IMR-90 (cell line): Measurements from ENCODE around the gene GPC2. TPM values are rescaled to one million over a fixed set of nuclear protein-coding genes. Genes with fewer than 3 reads are reported as not detected.

Experiments used
- ATAC-seq: fragments of 200-7000 bp; cut with Tn5 transposase; 2 replicates; pipeline ENCODE4 v1.9.1; 2020; ENCODE audit warnings: low read depth, mild to moderate bottlenecking, moderate library complexity
- BruUV-seq: library from RNA; stranded (reverse); fragments of 400-500 nt; replicated peaks from 2 replicates; lab custom pipeline; 2021; lab: Mats Ljungman, UMichigan
- CTCF ChIA-PET: fragments of 300-600 bp; formaldehyde crosslinking; extraction: SDS; loops from one replicate; lab custom pipeline; 2021; ENCODE audit warnings: antibody characterized with exemption; lab: Yijun Ruan, JAX
- POLR2A ChIA-PET: fragments of 300-600 bp; sonication (Branson Sonifier 250); formaldehyde crosslinking; loops from one replicate; lab custom pipeline; 2022; ENCODE audit warnings: antibody characterized with exemption; ENCODE audit not compliant: unreplicated experiment; lab: Charles Lee
- DNase-seq: peaks from one replicate; pipeline ENCODE4 v3.0.0; 2013
- H2AFZ ChIP-seq: replicated peaks from 2 replicates; pipeline ENCODE3; 2013; ENCODE audit warnings: low read length, mild to moderate bottlenecking; ENCODE audit not compliant: poor library complexity
- H2AK5ac ChIP-seq: 2 replicates; pipeline ENCODE4 v1.6.1; 2013; ENCODE audit warnings: low read depth, low read length, inconsistent platforms
- H2AK9ac ChIP-seq: replicated peaks from 2 replicates; pipeline ENCODE3; 2013; ENCODE audit warnings: mild to moderate bottlenecking, low read depth, low read length, moderate library complexity; ENCODE audit not compliant: poor library complexity
- H2BK120ac ChIP-seq: 2 replicates; pipeline ENCODE4 v1.6.1; 2013; ENCODE audit warnings: low read depth, low read length, inconsistent platforms
- H2BK15ac ChIP-seq: 3 replicates; pipeline ENCODE4 v1.6.1; 2013; ENCODE audit warnings: low read depth, low read length, inconsistent platforms
- H2BK20ac ChIP-seq: 2 replicates; pipeline ENCODE4 v1.6.1; 2013; ENCODE audit warnings: low read depth, mild to moderate bottlenecking, inconsistent platforms, low read length, moderate library complexity
- H2BK5ac ChIP-seq: 2 replicates; pipeline ENCODE4 v1.6.1; 2013; ENCODE audit warnings: mild to moderate bottlenecking, low read depth, low read length, inconsistent platforms; ENCODE audit not compliant: poor library complexity, severe bottlenecking
- H3K14ac ChIP-seq: replicated peaks from 2 replicates; pipeline ENCODE4 v1.6.1; 2013; ENCODE audit warnings: low read depth, low read length, inconsistent platforms
- H3K18ac ChIP-seq: 2 replicates; pipeline ENCODE4 v1.6.1; 2013; ENCODE audit warnings: low read depth, low read length, control low read depth
- H3K23ac ChIP-seq: 2 replicates; pipeline ENCODE4 v1.6.1; 2013; ENCODE audit warnings: low read depth, low read length, inconsistent platforms
- H3K27ac ChIP-seq: 2 replicates; pipeline ENCODE4 v1.5.1; 2013; ENCODE audit warnings: mild to moderate bottlenecking, control low read depth, low read length; ENCODE audit not compliant: insufficient read depth
- H3K27me3 ChIP-seq: 2 replicates; pipeline ENCODE4 v1.6.1; 2013; ENCODE audit warnings: low read length; ENCODE audit not compliant: control insufficient read depth, insufficient read depth
- H3K36me3 ChIP-seq: 2 replicates; pipeline ENCODE4 v1.6.1; 2013; ENCODE audit warnings: low read length, mixed read lengths; ENCODE audit not compliant: control insufficient read depth, insufficient read depth
- H3K4ac ChIP-seq: 2 replicates; pipeline ENCODE4 v1.6.1; 2013; ENCODE audit warnings: low read depth, low read length, inconsistent platforms
- H3K4me1 ChIP-seq: 2 replicates; pipeline ENCODE4 v1.6.1; 2013; ENCODE audit warnings: low read length, mixed read lengths; ENCODE audit not compliant: control insufficient read depth, insufficient read depth
- H3K4me2 ChIP-seq: 2 replicates; pipeline ENCODE4 v1.6.1; 2013; ENCODE audit warnings: low read depth, mild to moderate bottlenecking, control low read depth, low read length, moderate library complexity
- H3K4me3 ChIP-seq: 2 replicates; pipeline ENCODE4 v1.5.1; 2013; ENCODE audit warnings: low read depth, mild to moderate bottlenecking, control low read depth, low read length, moderate library complexity; ENCODE audit not compliant: insufficient read depth
- H3K56ac ChIP-seq: 2 replicates; pipeline ENCODE4 v1.6.1; 2013; ENCODE audit warnings: low read length, inconsistent platforms; ENCODE audit not compliant: insufficient read depth; ENCODE audit errors: extremely low read depth
- H3K79me1 ChIP-seq, 2 experiments: 2 replicates each; pipeline ENCODE4 v1.6.1; 2013; ENCODE audit warnings: low read length in 2 of 2, inconsistent platforms in 1 of 2, low read depth in 1 of 2
- H3K9ac ChIP-seq: 2 replicates; pipeline ENCODE4 v1.6.1; 2013; ENCODE audit warnings: low read depth, low read length, control low read depth
- H3K9me1 ChIP-seq: 2 replicates; pipeline ENCODE4 v1.6.1; 2013; ENCODE audit warnings: low read length, inconsistent platforms; ENCODE audit not compliant: insufficient read depth
- H3K9me3 ChIP-seq: 2 replicates; pipeline ENCODE4 v1.6.1; 2013; ENCODE audit warnings: low read length; ENCODE audit not compliant: control insufficient read depth, insufficient read depth
- H4K20me1 ChIP-seq: 2 replicates; pipeline ENCODE4 v1.6.1; 2013; ENCODE audit warnings: low read length, inconsistent platforms; ENCODE audit not compliant: insufficient read depth
- H4K5ac ChIP-seq: 2 replicates; pipeline ENCODE4 v1.6.1; 2013; ENCODE audit warnings: mild to moderate bottlenecking, low read depth, low read length, control low read depth
- H4K8ac ChIP-seq, 2 experiments: 2 replicates each; pipeline ENCODE4 v1.6.1; 2013; ENCODE audit warnings: low read depth in 2 of 2, low read length in 2 of 2, control low read depth in 1 of 2, inconsistent platforms in 1 of 2
- H4K91ac ChIP-seq: 2 replicates; pipeline ENCODE4 v1.6.1; 2013; ENCODE audit warnings: low read depth, low read length, inconsistent platforms; ENCODE audit not compliant: insufficient read depth
- BHLHE40 ChIP-seq: fragments of 150-350 bp; IDR thresholded peaks from 2 replicates; pipeline ENCODE4 v1.6.1; 2016; ENCODE audit warnings: mild to moderate bottlenecking, low read depth, low read length
- CEBPB ChIP-seq: IDR thresholded peaks from 2 replicates; pipeline ENCODE4 v1.6.1; 2012; ENCODE audit warnings: low read depth, low read length, improper control_type of control experiment
- CHD1 ChIP-seq: IDR thresholded peaks from 2 replicates; pipeline ENCODE4 v1.6.1; 2012; ENCODE audit warnings: low read depth, low read length, improper control_type of control experiment
- FOS ChIP-seq: fragments of 150-350 bp; IDR thresholded peaks from 2 replicates; pipeline ENCODE4 v1.6.1; 2016; ENCODE audit warnings: low read depth, low read length
- MAFK ChIP-seq: IDR thresholded peaks from 2 replicates; pipeline ENCODE4 v1.6.1; 2012; ENCODE audit warnings: low read depth, low read length, improper control_type of control experiment
- MAZ ChIP-seq: IDR thresholded peaks from 2 replicates; pipeline ENCODE4 v1.6.1; 2012; ENCODE audit warnings: low read depth, mild to moderate bottlenecking, low read length, improper control_type of control experiment, moderate library complexity, borderline replicate concordance
- MXI1 ChIP-seq: IDR thresholded peaks from 2 replicates; pipeline ENCODE4 v1.6.1; 2012; ENCODE audit warnings: low read depth, mild to moderate bottlenecking, low read length, moderate library complexity, borderline replicate concordance
- POLR2A ChIP-seq: IDR thresholded peaks from 2 replicates; pipeline ENCODE4 v1.6.1; 2012; ENCODE audit warnings: mild to moderate bottlenecking, low read depth, low read length
- RAD21 ChIP-seq: IDR thresholded peaks from 2 replicates; pipeline ENCODE4 v1.6.1; 2012; ENCODE audit warnings: low read length, improper control_type of control experiment
- RCOR1 ChIP-seq: IDR thresholded peaks from 2 replicates; pipeline ENCODE4 v1.6.1; 2012; ENCODE audit warnings: mild to moderate bottlenecking, low read length, improper control_type of control experiment; ENCODE audit not compliant: insufficient replicate concordance
- RFX5 ChIP-seq: IDR thresholded peaks from 2 replicates; pipeline ENCODE4 v1.8.0; 2012; ENCODE audit warnings: low read depth, mild to moderate bottlenecking, low read length, moderate library complexity
- SMC3 ChIP-seq: fragments of 150-350 bp; IDR thresholded peaks from 2 replicates; pipeline ENCODE4 v1.6.1; 2016; ENCODE audit warnings: low read depth, mild to moderate bottlenecking, antibody characterized with exemption, low read length, moderate library complexity
- WGBS, 2 experiments: methylation state at CpG; one replicate each; pipeline versions ENCODE4 v1.1.5 to v1.1.7; 2013; ENCODE audit warnings: missing lambda C conversion rate in 2 of 2; ENCODE audit not compliant: insufficient read length in 1 of 2; ENCODE audit errors: extremely low coverage in 2 of 2; 5-methylcytosine and 5-hydroxymethylcytosine counted together
- dilution Hi-C: fragments of 300-500 bp; cut with HindIII; formaldehyde crosslinking; loops from one replicate; pipeline ENCODE4 v1.14.3; 2018; ENCODE audit warnings: low sequenced_read_pairs; ENCODE audit not compliant: unreplicated experiment
- in situ Hi-C: fragments of 300-500 bp; cut with MboI; formaldehyde crosslinking; loops from 3 replicates; pipeline ENCODE4 v1.14.3; 2019; ENCODE audit warnings: low sequenced_read_pairs, inconsistent platforms, mixed read lengths
- intact Hi-C: fragments of 100-400 bp; cut with micrococcal nuclease; formaldehyde crosslinking; loops from 2 replicates; pipeline ENCODE4 v1.10.0; 2022
- polyA plus RNA-seq, 3 experiments: library from polyadenylated mRNA; depleted of rRNA; stranded (reverse); fragments of >200 nt; gene quantifications; 2 replicates each; pipeline ENCODE4 v1.2.3, GENCODE V29; 2012; ENCODE audit warnings: low replicate concordance in 1 of 3
- total RNA-seq: library from RNA; depleted of rRNA; stranded (reverse); fragments of >200 nt; gene quantifications from 2 replicates; pipeline ENCODE4 v1.2.3, GENCODE V29; 2012
- TF ChIP-seq, protein P1 (sequence below): fragments of 150-350 bp; IDR thresholded peaks from 2 replicates; pipeline ENCODE4 v1.6.1; 2017; ENCODE audit warnings: mild to moderate bottlenecking, antibody characterized with exemption, low read length, low read depth
- TF ChIP-seq, protein P2 (sequence below): fragments of 150-350 bp; IDR thresholded peaks from 2 replicates; pipeline ENCODE4 v1.6.1; 2016; ENCODE audit warnings: low read depth, mild to moderate bottlenecking, low read length, moderate library complexity, borderline replicate concordance
- TF ChIP-seq, protein P3 (sequence below): conservative IDR thresholded peaks from 2 replicates; pipeline ENCODE4 v1.5.1; 2012; ENCODE audit warnings: mild to moderate bottlenecking, low read depth, low read length, improper control_type of control experiment

GPC2 gene
- total and polyA plus RNA-seq, 2 of the 4 experiments (the other 2 are of a cell fraction), result 1.8 to 6.0 TPM

DNA sequence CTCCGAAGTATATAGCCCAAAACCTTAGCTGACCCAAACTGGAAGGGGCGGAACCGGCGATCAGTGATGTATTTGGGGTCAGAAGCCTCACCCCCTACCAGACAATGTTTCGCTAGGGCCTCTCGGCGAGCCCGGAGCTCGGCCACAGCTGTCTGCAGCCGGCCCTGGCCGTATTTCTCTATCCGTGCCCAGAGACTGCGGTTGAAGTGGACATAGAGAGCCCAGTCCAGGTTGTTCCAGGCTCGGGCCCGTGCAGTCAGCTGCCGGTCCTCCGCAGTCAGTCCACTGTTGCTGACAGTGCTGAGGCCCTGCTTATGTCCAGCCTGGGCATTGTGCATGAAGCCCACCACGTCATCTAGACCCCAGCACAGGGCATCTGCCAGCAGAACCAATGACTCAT, 17.1 kb downstream of the GPC2 start:
- Histone ChIP-seq H3K79me1 (peaks cover 10 to 36% of the 10 kb centered on the region in 2 experiments; a peak in 3 of 4 replicates), H3K4me1 (peaks cover 6% of the 10 kb centered on the region), H3K27me3 (no peaks in the 10 kb centered on the region), H4K5ac (no peak overlapping the region), H3K4me3 (no peak overlapping the region), H4K91ac (no peak overlapping the region), H2BK5ac (no peak overlapping the region), H4K20me1 (peaks cover 16% of the 10 kb centered on the region), H3K36me3 (peaks cover 20% of the 10 kb centered on the region), H3K27ac (no peak overlapping the region), H3K14ac (no peak overlapping the region), H3K9me3 (no peaks in the 10 kb centered on the region), H4K8ac (no peak overlapping the region; a peak in 1 of 4 replicates), H3K9ac (no peak overlapping the region), H3K4me2 (no peak overlapping the region), H2AFZ (no peak overlapping the region), H3K9me1 (peaks cover 2% of the 10 kb centered on the region; the same call in 1 of the 2 replicates), H2AK9ac (peak overlapping the region; percentile 68), H3K23ac (no peak overlapping the region), H3K18ac (no peak overlapping the region), H3K4ac (no peak overlapping the region), H3K56ac (no peak overlapping the region), H2BK15ac (no peak overlapping the region), H2BK20ac (no peak overlapping the region), H2BK120ac (no peak overlapping the region), H2AK5ac (no peak overlapping the region)
- CTCF ChIA-PET, result no interaction called here
- dilution Hi-C loops, result no loop called here
- intact Hi-C loops, result no loop called here
- no TSS peak for BruUV-seq
- POLR2A ChIA-PET, result no interaction called here
- TF ChIP-seq MXI1 (no peak), FOS (no peak), RAD21 (no peak), RFX5 (no peak), CEBPB (no peak), POLR2A (no peak), MAZ (no peak), BHLHE40 (no peak), CHD1 (no peak), MAFK (no peak), RCOR1 (no peak), SMC3 (no peak)
- TF ChIP-seq, protein P1, sequence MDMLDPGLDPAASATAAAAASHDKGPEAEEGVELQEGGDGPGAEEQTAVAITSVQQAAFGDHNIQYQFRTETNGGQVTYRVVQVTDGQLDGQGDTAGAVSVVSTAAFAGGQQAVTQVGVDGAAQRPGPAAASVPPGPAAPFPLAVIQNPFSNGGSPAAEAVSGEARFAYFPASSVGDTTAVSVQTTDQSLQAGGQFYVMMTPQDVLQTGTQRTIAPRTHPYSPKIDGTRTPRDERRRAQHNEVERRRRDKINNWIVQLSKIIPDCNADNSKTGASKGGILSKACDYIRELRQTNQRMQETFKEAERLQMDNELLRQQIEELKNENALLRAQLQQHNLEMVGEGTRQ, result no peak
- TF ChIP-seq, protein P2, sequence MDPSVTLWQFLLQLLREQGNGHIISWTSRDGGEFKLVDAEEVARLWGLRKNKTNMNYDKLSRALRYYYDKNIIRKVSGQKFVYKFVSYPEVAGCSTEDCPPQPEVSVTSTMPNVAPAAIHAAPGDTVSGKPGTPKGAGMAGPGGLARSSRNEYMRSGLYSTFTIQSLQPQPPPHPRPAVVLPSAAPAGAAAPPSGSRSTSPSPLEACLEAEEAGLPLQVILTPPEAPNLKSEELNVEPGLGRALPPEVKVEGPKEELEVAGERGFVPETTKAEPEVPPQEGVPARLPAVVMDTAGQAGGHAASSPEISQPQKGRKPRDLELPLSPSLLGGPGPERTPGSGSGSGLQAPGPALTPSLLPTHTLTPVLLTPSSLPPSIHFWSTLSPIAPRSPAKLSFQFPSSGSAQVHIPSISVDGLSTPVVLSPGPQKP, result no peak
- TF ChIP-seq, protein P3, sequence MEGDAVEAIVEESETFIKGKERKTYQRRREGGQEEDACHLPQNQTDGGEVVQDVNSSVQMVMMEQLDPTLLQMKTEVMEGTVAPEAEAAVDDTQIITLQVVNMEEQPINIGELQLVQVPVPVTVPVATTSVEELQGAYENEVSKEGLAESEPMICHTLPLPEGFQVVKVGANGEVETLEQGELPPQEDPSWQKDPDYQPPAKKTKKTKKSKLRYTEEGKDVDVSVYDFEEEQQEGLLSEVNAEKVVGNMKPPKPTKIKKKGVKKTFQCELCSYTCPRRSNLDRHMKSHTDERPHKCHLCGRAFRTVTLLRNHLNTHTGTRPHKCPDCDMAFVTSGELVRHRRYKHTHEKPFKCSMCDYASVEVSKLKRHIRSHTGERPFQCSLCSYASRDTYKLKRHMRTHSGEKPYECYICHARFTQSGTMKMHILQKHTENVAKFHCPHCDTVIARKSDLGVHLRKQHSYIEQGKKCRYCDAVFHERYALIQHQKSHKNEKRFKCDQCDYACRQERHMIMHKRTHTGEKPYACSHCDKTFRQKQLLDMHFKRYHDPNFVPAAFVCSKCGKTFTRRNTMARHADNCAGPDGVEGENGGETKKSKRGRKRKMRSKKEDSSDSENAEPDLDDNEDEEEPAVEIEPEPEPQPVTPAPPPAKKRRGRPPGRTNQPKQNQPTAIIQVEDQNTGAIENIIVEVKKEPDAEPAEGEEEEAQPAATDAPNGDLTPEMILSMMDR, result no peak
- no peak for DNase-seq
- ATAC-seq, result no peak
- in situ Hi-C loops, result no loop called here
- WGBS, 2 experiments, result 91% methylated on average over 13 of the region's 18 CpGs; no CpG with 5 or more reads in 1 of the 2 experiments
